ENCODE measurements around the gene UNC79. TPM values are rescaled to one million over a fixed set of nuclear protein-coding genes. Genes with fewer than 3 reads are reported as not detected.
A peak's percentile ranks its signal among the peaks of the same experiment; 100 is the strongest.

Gene UNC79
- total and polyA plus RNA-seq, 10 of the 15 experiments (the other 5 are each of a cell fraction or from before 2014, with no cell fraction given), result 0.04 to 0.29 (median 0.14) TPM

GRCh38 chr14:93540235-93540634 is 109.5 kb downstream of the UNC79 start (continued):
- TF ChIP-seq ATF2 (IDR thresholded peaks at IDR 0.05; ENCODE audit: low read length), result no peak

- intact Hi-C loops (cut with micrococcal nuclease; ENCODE audit: unreplicated experiment), result no loop called here
- in situ Hi-C loops (cut with MboI), result loop anchor here (25.0 kb wide), 1 partner anchor 306 kb away; no protein-coding TSS in a partner anchor
Observed at GRCh38 chr14:93543766-93544165, 113.0 kb downstream of the UNC79 start.

More at GRCh38 chr14:93543766-93544165, 113.0 kb downstream of the UNC79 start:
- DNase-seq (ENCODE audit: low read depth, low spot score) (no peak), FAIRE-seq (no peak), ATAC-seq (no peak)
- Histone ChIP-seq H3K9me3 (replicated peaks; ENCODE audit: control insufficient read depth, insufficient read depth, low read length) (no peaks in the 10 kb centered on the region; the same call in 2 of the 3 replicates), H3K4me2 (ENCODE audit: control insufficient read depth, insufficient read depth) (no peak overlapping the region), H3K36me3 (ENCODE audit: control insufficient read depth in 2 of 2, insufficient read depth in 2 of 2, low read length in 1 of 2) (no peaks in the 10 kb centered on the region), H3K4me3 (no peak overlapping the region), H3K27ac (ENCODE audit: control insufficient read depth, insufficient read depth) (no peak overlapping the region), H3K79me2 (ENCODE audit: control insufficient read depth, insufficient read depth, low read length) (no peaks in the 10 kb centered on the region), H3K9ac (ENCODE audit: control insufficient read depth, insufficient read depth, low read length) (no peak overlapping the region), H3K4me1 (ENCODE audit: control insufficient read depth, insufficient read depth, low read length) (no peaks in the 10 kb centered on the region), H3K27me3 (replicated peaks in 1 of 2; ENCODE audit: control insufficient read depth in 2 of 2, insufficient read depth in 2 of 2, low read length in 1 of 2) (no peaks in the 10 kb centered on the region), H4K20me1 (ENCODE audit: control insufficient read depth, insufficient read depth) (no peaks in the 10 kb centered on the region), H2AFZ (ENCODE audit: control insufficient read depth, low read depth, low read length) (no peak overlapping the region)
- POLR2A ChIA-PET, result no interaction called here
- SMC1A ChIA-PET (ENCODE audit: uncharacterized antibody, unreplicated experiment), result interaction anchor here (0.8 to 1.6 kb wide), 9 partner anchors 9 to 430 kb away, joined by 3 to 11 read pairs (median 5); partner anchors contain the start of genes GON7 and UBR7
- RAD21 ChIA-PET (ENCODE audit: unreplicated experiment), result interaction anchor here (1.0 to 1.3 kb wide), 4 partner anchors 10 to 430 kb away, joined by 3 to 7 read pairs (median 4); no protein-coding TSS in a partner anchor
- no TSS peak for BruUV-seq (replicated peaks)
- CTCF ChIA-PET, result interaction anchor here (0.8 to 2.3 kb wide), 9 partner anchors 9 to 430 kb away, joined by 3 to 9 read pairs (median 3); partner anchors contain the start of genes GON7 and UBR7
- TF ChIP-seq ZNF592 (IDR thresholded peaks at IDR 0.05), result peak; percentile 46; the same call in 1 of the 2 replicates
- TF ChIP-seq RAD21 (IDR thresholded peaks at IDR 0.05; ENCODE audit: insufficient read depth, low read depth, low read length), result peak; percentile 55
- TF ChIP-seq TCF12 (IDR thresholded peaks at IDR 0.05; ENCODE audit: low read depth, low read length), result no peak
- TF ChIP-seq SMC3 (IDR thresholded peaks at IDR 0.05; ENCODE audit: borderline replicate concordance, low read length), result peak; percentile 47; the same call in 1 of the 2 replicates
- peak; percentile 22 to 53 (median 33); a peak in 4 of 6 replicates for TF ChIP-seq CTCF (IDR thresholded peaks at IDR 0.05 in 2 of 3, conservative IDR thresholded peaks at IDR 0.05 in 1 of 3; ENCODE audit: control insufficient read depth in 2 of 3, extremely low read depth in 1 of 3, insufficient read depth in 1 of 3, low read depth in 3 of 3, low read length in 3 of 3)
- no peak for TF ChIP-seq LARP7 (IDR thresholded peaks at IDR 0.05)
